Smooth muscle cell (in vitro differentiated cells): ENCODE results near the gene MAP3K3. TPM values are rescaled to one million over a fixed set of nuclear protein-coding genes. Genes with fewer than 3 reads are reported as not detected.

Experiments
- DNase-seq: peaks from one replicate; lab custom pipeline; 2025; ENCODE audit not compliant: unreplicated experiment; lab: John Stamatoyannopoulos, UW
- H2AFZ ChIP-seq: fragments of 200-600 bp; sonication (generic); 2 replicates; pipeline ENCODE4 v1.6.0; 2016; ENCODE audit warnings: antibody characterized with exemption, low read depth, mild to moderate bottlenecking
- H3F3A ChIP-seq: fragments of 200-600 bp; sonication (generic); 2 replicates; pipeline ENCODE4 v1.6.0; 2017; ENCODE audit warnings: antibody characterized with exemption, low read depth
- H3K27ac ChIP-seq: fragments of 200-600 bp; sonication (generic); 2 replicates; pipeline ENCODE4 v1.5.1; 2016; ENCODE audit warnings: low read depth, mild to moderate bottlenecking
- H3K27me3 ChIP-seq: fragments of 200-600 bp; sonication (generic); 2 replicates; pipeline ENCODE4 v1.6.1; 2016; ENCODE audit warnings: low read depth, mild to moderate bottlenecking
- H3K36me3 ChIP-seq: fragments of 200-600 bp; sonication (generic); 2 replicates; pipeline ENCODE4 v1.5.1; 2016; ENCODE audit warnings: low read depth
- H3K4me1 ChIP-seq: fragments of 200-600 bp; sonication (generic); 2 replicates; pipeline ENCODE4 v1.5.1; 2016; ENCODE audit warnings: low read depth
- H3K4me2 ChIP-seq: fragments of 200-600 bp; sonication (generic); 2 replicates; pipeline ENCODE4 v1.6.0; 2016; ENCODE audit warnings: mild to moderate bottlenecking
- H3K4me3 ChIP-seq: fragments of 200-600 bp; sonication (generic); 2 replicates; pipeline ENCODE4 v1.5.1; 2016; ENCODE audit warnings: mild to moderate bottlenecking
- H3K79me2 ChIP-seq: fragments of 200-600 bp; sonication (generic); 2 replicates; pipeline ENCODE4 v1.6.0; 2016; ENCODE audit warnings: low read depth, mild to moderate bottlenecking
- H3K9ac ChIP-seq: fragments of 200-600 bp; sonication (generic); 2 replicates; pipeline ENCODE4 v1.6.0; 2016; ENCODE audit warnings: low read depth
- H3K9me3 ChIP-seq: fragments of 200-600 bp; sonication (generic); replicated peaks from 2 replicates; pipeline ENCODE4 v1.5.1; 2016; ENCODE audit warnings: low read depth
- H4K20me1 ChIP-seq: fragments of 200-600 bp; sonication (generic); 2 replicates; pipeline ENCODE4 v1.6.0; 2016; ENCODE audit warnings: low read depth
- CTCF ChIP-seq: fragments of 200-600 bp; sonication (generic); IDR thresholded peaks from 2 replicates; pipeline ENCODE4 v1.5.1; 2017; ENCODE audit warnings: borderline replicate concordance, mild to moderate bottlenecking, antibody characterized with exemption; ENCODE audit not compliant: insufficient read depth, poor library complexity, severe bottlenecking
- WGBS: methylation state at CpG from one replicate; pipeline ENCODE4 v1.1.7; 2016; ENCODE audit warnings: low lambda C conversion rate; 5-methylcytosine and 5-hydroxymethylcytosine counted together
- polyA plus RNA-seq: library from polyadenylated mRNA; unstranded; fragments of >200 nt; fragmentation: Nextera tagmentation; extraction: Ambion mirVana; gene quantifications from 2 replicates; pipeline ENCODE4 v1.2.1, GENCODE V29; 2016
- total RNA-seq: library from RNA; depleted of rRNA; stranded (reverse); fragments of >200 nt; gene quantifications from 2 replicates; pipeline ENCODE4 v1.2.3, GENCODE V29; 2014

Gene MAP3K3
- total and polyA plus RNA-seq, 2 experiments from 2014 or later, result 16.0 to 23.6 TPM

- no peaks in the 10 kb centered on the region for H3K79me2 ChIP-seq
- no peak overlapping the region for H3K4me2 ChIP-seq
- no peak overlapping the region for H3K9ac ChIP-seq
- 91% methylated on average over 3 of the region's 3 CpGs for WGBS
- H3K36me3 ChIP-seq, result no peaks in the 10 kb centered on the region
- H3F3A ChIP-seq, result no peaks in the 10 kb centered on the region
- H3K27me3 ChIP-seq, result no peaks in the 10 kb centered on the region
- H3K4me1 ChIP-seq, result no peaks in the 10 kb centered on the region
- H3K9me3 ChIP-seq, result no peaks in the 10 kb centered on the region
- no peak for DNase-seq
- no peaks in the 10 kb centered on the region for H4K20me1 ChIP-seq
- no peak overlapping the region for H3K27ac ChIP-seq
- H2AFZ ChIP-seq, result no peak overlapping the region
- no peak for TF ChIP-seq CTCF
- no peak overlapping the region for H3K4me3 ChIP-seq
These were observed 37.6 kb downstream of the MAP3K3 start for GRCh38 chr17:63659850-63660249.

GRCh38 chr17:63665527-63666214 lies 43.5 kb downstream of the MAP3K3 start:
- H3K36me3 ChIP-seq, result no peaks in the 10 kb centered on the region
- H3K79me2 ChIP-seq, result no peaks in the 10 kb centered on the region
- H3K27me3 ChIP-seq, result no peaks in the 10 kb centered on the region
- no peaks in the 10 kb centered on the region for H3K4me1 ChIP-seq
- H2AFZ ChIP-seq, result no peak overlapping the region
- no peak for DNase-seq
- H3K27ac ChIP-seq, result no peak overlapping the region
- H3K4me3 ChIP-seq, result no peak overlapping the region
- 91% methylated on average over 5 of the region's 5 CpGs for WGBS
- no peak for TF ChIP-seq CTCF
- no peaks in the 10 kb centered on the region for H4K20me1 ChIP-seq
- no peak overlapping the region for H3K9ac ChIP-seq
- H3K4me2 ChIP-seq, result no peak overlapping the region
- no peaks in the 10 kb centered on the region for H3F3A ChIP-seq
- no peaks in the 10 kb centered on the region for H3K9me3 ChIP-seq

GRCh38 chr17:63672856-63673255 lies 50.6 kb downstream of the MAP3K3 start:
- Histone ChIP-seq H3K4me3 (no peak overlapping the region), H4K20me1 (peaks cover 6% of the 10 kb centered on the region), H3K79me2 (no peaks in the 10 kb centered on the region), H3K9ac (no peak overlapping the region), H3K4me1 (no peaks in the 10 kb centered on the region), H3K9me3 (no peaks in the 10 kb centered on the region), H3K36me3 (no peaks in the 10 kb centered on the region), H2AFZ (no peak overlapping the region), H3K27me3 (no peaks in the 10 kb centered on the region), H3K27ac (no peak overlapping the region), H3K4me2 (no peak overlapping the region), H3F3A (peaks cover 8% of the 10 kb centered on the region)
- DNase-seq, result no peak
- TF ChIP-seq CTCF, result no peak
- 90% methylated on average over 2 of the region's 2 CpGs for WGBS

GRCh38 chr17:63675231-63675606 lies 53.0 kb downstream of the MAP3K3 start:
- H2AFZ ChIP-seq, result no peak overlapping the region
- no peaks in the 10 kb centered on the region for H3K9me3 ChIP-seq
- no peaks in the 10 kb centered on the region for H3K36me3 ChIP-seq
- H3K4me3 ChIP-seq, result no peak overlapping the region
- no peak overlapping the region for H3K9ac ChIP-seq
- TF ChIP-seq CTCF, result no peak
- H3K27me3 ChIP-seq, result no peaks in the 10 kb centered on the region
- peaks cover 8% of the 10 kb centered on the region for H3F3A ChIP-seq
- peak overlapping the region; percentile 14 for H3K4me2 ChIP-seq
- WGBS, result 40% methylated on average over 4 of the region's 4 CpGs
- no peak for DNase-seq
- no peak overlapping the region for H3K27ac ChIP-seq
- peaks cover 6% of the 10 kb centered on the region for H4K20me1 ChIP-seq
- H3K4me1 ChIP-seq, result no peaks in the 10 kb centered on the region
- no peaks in the 10 kb centered on the region for H3K79me2 ChIP-seq
